ENCODE data around the gene CFAP20.

DNA sequence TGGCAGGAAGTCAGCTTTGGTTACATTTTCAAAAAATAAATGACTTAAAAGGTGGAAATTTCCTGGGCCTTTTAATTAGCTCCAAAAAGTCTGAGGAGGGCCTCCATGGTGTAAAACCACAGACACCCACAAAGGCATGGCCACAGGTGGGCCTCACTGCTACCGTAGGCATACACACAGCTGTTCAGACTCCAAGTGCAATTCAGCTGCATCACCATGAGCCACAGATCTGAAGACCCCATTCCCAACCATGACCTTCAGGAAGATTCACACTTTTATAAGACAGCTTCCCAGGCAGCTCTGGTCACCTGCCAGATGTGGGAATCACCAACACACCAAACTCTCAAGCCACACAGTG lies 48.2 kb upstream of the CFAP20 start:
- TF ChIP-seq, protein P1, sequence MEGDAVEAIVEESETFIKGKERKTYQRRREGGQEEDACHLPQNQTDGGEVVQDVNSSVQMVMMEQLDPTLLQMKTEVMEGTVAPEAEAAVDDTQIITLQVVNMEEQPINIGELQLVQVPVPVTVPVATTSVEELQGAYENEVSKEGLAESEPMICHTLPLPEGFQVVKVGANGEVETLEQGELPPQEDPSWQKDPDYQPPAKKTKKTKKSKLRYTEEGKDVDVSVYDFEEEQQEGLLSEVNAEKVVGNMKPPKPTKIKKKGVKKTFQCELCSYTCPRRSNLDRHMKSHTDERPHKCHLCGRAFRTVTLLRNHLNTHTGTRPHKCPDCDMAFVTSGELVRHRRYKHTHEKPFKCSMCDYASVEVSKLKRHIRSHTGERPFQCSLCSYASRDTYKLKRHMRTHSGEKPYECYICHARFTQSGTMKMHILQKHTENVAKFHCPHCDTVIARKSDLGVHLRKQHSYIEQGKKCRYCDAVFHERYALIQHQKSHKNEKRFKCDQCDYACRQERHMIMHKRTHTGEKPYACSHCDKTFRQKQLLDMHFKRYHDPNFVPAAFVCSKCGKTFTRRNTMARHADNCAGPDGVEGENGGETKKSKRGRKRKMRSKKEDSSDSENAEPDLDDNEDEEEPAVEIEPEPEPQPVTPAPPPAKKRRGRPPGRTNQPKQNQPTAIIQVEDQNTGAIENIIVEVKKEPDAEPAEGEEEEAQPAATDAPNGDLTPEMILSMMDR (IDR thresholded peaks at IDR 0.05) = no peak
- TF ChIP-seq POLR2A (IDR thresholded peaks at IDR 0.05) = no peak
- TF ChIP-seq EP300 (IDR thresholded peaks at IDR 0.05; ENCODE audit: low read depth) = no peak
- TF ChIP-seq POLR2AphosphoS5 (IDR thresholded peaks at IDR 0.05) = no peak
